HEK293 (cell line): ENCODE results near the gene ZNF595.
"Not testable (repeated sequence)": the region's sequence is repeated elsewhere in the genome, so short reads cannot be mapped to it uniquely, and the experiment has no call there.

Experiments
- CTCF ChIP-seq: fragments of 450-650 bp; formaldehyde crosslinking; IDR thresholded peaks from 2 replicates; pipeline ENCODE4 v1.5.1; 2016; ENCODE audit warnings: missing biosample characterization, missing genetic modification characterization
- PRDM1 ChIP-seq: fragments of 450-650 bp; formaldehyde crosslinking; IDR thresholded peaks from 2 replicates; pipeline ENCODE4; 2016; ENCODE audit warnings: missing biosample characterization, missing genetic modification characterization
- SP2 ChIP-seq: fragments of 450-650 bp; formaldehyde crosslinking; IDR thresholded peaks from 2 replicates; pipeline ENCODE4 v1.5.1; 2016; ENCODE audit warnings: missing biosample characterization, missing genetic modification characterization
- TCF7L2 ChIP-seq: IDR thresholded peaks from 2 replicates; pipeline ENCODE4 v1.6.1; 2011; ENCODE audit warnings: low read depth, mild to moderate bottlenecking, inconsistent platforms, low read length, moderate library complexity, borderline replicate concordance
- ZFP37 ChIP-seq: fragments of 450-650 bp; formaldehyde crosslinking; IDR thresholded peaks from 2 replicates; pipeline ENCODE4 v1.5.1; 2016; ENCODE audit warnings: missing biosample characterization, missing genetic modification characterization
- ZNF366 ChIP-seq: fragments of 450-650 bp; formaldehyde crosslinking; conservative IDR thresholded peaks from 2 replicates; pipeline ENCODE4 v1.5.1; 2016; ENCODE audit warnings: missing biosample characterization, missing genetic modification characterization
- ZNF549 ChIP-seq: fragments of 450-650 bp; IDR thresholded peaks from 2 replicates; pipeline ENCODE4 v1.5.1; 2018; ENCODE audit warnings: missing biosample characterization, missing genetic modification characterization, mild to moderate bottlenecking, inconsistent platforms, moderate library complexity
- ZNF624 ChIP-seq: fragments of 450-650 bp; formaldehyde crosslinking; IDR thresholded peaks from 2 replicates; pipeline ENCODE4 v1.5.1; 2017; ENCODE audit warnings: missing biosample characterization, missing genetic modification characterization
- ZNF639 ChIP-seq: fragments of 450-650 bp; formaldehyde crosslinking; IDR thresholded peaks from 2 replicates; pipeline ENCODE4 v1.5.1; 2016; ENCODE audit warnings: missing biosample characterization, missing genetic modification characterization
- ZNF768 ChIP-seq: fragments of 450-650 bp; formaldehyde crosslinking; IDR thresholded peaks from 2 replicates; pipeline ENCODE4 v1.5.1; 2018; ENCODE audit warnings: missing biosample characterization, mild to moderate bottlenecking, missing genetic modification characterization
- ZNF785 ChIP-seq: fragments of 450-650 bp; formaldehyde crosslinking; IDR thresholded peaks from 2 replicates; pipeline ENCODE4 v1.5.1; 2016; ENCODE audit warnings: missing biosample characterization, missing genetic modification characterization
- ZSCAN5A ChIP-seq: fragments of 450-650 bp; formaldehyde crosslinking; IDR thresholded peaks from 2 replicates; pipeline ENCODE4 v1.5.1; 2016; ENCODE audit warnings: missing biosample characterization, missing genetic modification characterization

GRCh38 chr4:53521-53920 is 400 bp downstream of the ZNF595 start:
- TF ChIP-seq ZNF639 (tag by site-specific recombination); CTCF (tag by site-specific recombination); ZFP37 (tag by site-specific recombination); ZNF366 (tag by site-specific recombination); ZSCAN5A (tag by site-specific recombination); PRDM1 (tag by site-specific recombination); ZNF785 (tag by site-specific recombination); ZNF768 (tag by site-specific recombination); TCF7L2; ZNF624 (tag by site-specific recombination); ZNF549 (tag by site-specific recombination); SP2 (tag by site-specific recombination): not testable (repeated sequence)
